Measurements from ENCODE around the gene CD6.

DNA sequence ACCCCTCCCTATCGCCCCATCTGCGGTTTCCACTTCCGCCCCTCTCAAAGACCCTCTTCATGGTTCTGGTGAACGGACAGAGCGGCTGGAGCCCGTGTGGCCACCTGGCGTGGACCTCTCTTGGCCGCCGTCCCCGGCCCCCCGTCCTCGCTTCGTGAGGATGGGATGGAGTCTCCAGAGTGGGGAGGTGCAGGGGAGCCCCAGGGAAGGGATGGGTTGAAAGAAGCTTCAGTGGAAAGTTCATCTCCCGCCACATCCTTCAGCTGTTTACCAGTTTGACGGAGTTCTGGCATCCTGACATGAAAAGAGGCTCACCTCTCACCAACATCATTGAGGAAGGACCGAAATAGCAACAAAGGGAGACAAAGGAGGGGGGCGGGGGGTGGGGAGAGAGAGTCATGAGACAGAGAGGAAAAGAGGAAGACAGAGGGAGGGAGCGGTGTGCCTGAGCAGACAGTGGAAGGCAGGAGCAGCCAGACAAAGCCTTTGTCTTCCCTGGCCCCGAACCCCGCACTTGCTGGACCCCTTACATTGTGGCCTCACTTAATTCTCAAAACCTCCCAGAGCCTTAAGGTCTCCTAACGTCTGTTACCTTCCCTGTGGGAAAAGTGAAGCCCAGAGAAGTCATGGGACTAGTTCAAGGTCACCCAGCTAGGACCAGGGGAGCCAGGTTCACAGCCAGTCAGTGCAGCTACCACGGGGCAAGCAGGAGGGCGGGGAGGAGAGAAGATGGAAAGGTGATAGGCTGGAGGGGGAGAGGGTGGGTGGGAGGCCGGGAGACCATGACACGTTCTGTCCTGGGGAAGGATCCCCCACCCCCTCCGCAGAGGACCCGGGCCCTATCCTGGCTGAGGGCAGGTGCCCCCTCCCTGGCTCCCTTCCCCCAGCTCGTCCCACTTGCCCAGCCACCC lies 54.9 kb downstream of the CD6 start:
- TF ChIP-seq, protein P1, sequence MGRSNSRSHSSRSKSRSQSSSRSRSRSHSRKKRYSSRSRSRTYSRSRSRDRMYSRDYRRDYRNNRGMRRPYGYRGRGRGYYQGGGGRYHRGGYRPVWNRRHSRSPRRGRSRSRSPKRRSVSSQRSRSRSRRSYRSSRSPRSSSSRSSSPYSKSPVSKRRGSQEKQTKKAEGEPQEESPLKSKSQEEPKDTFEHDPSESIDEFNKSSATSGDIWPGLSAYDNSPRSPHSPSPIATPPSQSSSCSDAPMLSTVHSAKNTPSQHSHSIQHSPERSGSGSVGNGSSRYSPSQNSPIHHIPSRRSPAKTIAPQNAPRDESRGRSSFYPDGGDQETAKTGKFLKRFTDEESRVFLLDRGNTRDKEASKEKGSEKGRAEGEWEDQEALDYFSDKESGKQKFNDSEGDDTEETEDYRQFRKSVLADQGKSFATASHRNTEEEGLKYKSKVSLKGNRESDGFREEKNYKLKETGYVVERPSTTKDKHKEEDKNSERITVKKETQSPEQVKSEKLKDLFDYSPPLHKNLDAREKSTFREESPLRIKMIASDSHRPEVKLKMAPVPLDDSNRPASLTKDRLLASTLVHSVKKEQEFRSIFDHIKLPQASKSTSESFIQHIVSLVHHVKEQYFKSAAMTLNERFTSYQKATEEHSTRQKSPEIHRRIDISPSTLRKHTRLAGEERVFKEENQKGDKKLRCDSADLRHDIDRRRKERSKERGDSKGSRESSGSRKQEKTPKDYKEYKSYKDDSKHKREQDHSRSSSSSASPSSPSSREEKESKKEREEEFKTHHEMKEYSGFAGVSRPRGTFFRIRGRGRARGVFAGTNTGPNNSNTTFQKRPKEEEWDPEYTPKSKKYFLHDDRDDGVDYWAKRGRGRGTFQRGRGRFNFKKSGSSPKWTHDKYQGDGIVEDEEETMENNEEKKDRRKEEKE (IDR thresholded peaks at IDR 0.05) = no peak
- TF ChIP-seq, protein P2, sequence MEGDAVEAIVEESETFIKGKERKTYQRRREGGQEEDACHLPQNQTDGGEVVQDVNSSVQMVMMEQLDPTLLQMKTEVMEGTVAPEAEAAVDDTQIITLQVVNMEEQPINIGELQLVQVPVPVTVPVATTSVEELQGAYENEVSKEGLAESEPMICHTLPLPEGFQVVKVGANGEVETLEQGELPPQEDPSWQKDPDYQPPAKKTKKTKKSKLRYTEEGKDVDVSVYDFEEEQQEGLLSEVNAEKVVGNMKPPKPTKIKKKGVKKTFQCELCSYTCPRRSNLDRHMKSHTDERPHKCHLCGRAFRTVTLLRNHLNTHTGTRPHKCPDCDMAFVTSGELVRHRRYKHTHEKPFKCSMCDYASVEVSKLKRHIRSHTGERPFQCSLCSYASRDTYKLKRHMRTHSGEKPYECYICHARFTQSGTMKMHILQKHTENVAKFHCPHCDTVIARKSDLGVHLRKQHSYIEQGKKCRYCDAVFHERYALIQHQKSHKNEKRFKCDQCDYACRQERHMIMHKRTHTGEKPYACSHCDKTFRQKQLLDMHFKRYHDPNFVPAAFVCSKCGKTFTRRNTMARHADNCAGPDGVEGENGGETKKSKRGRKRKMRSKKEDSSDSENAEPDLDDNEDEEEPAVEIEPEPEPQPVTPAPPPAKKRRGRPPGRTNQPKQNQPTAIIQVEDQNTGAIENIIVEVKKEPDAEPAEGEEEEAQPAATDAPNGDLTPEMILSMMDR (IDR thresholded peaks at IDR 0.05 in 2 of 3, conservative IDR thresholded peaks at IDR 0.05 in 1 of 3; ENCODE audit: control insufficient read depth in 2 of 3, extremely low read depth in 1 of 3, insufficient read depth in 1 of 3, low read depth in 3 of 3, low read length in 3 of 3) = no peak
- TF ChIP-seq SP1 (IDR thresholded peaks at IDR 0.05; ENCODE audit: low read depth, low read length) (no peak), STAT3 (IDR thresholded peaks at IDR 0.05; ENCODE audit: low read depth, low read length) (no peak), EZH2 (IDR thresholded peaks at IDR 0.05; ENCODE audit: borderline replicate concordance, control insufficient read depth, low read depth, low read length) (no peak), RFX5 (IDR thresholded peaks at IDR 0.05; ENCODE audit: low read depth, low read length) (no peak), RAD51 (IDR thresholded peaks at IDR 0.05) (no peak), BHLHE40 (IDR thresholded peaks at IDR 0.05; ENCODE audit: borderline replicate concordance in 1 of 2, low read depth in 2 of 2, low read length in 1 of 2) (no peak), NFXL1 (IDR thresholded peaks at IDR 0.05; ENCODE audit: borderline replicate concordance) (no peak), TCF12 (IDR thresholded peaks at IDR 0.05; ENCODE audit: low read depth, low read length) (no peak), POLR2A (IDR thresholded peaks at IDR 0.05; ENCODE audit: low read depth, low read length) (no peak)
- TF ChIP-seq, protein P3, sequence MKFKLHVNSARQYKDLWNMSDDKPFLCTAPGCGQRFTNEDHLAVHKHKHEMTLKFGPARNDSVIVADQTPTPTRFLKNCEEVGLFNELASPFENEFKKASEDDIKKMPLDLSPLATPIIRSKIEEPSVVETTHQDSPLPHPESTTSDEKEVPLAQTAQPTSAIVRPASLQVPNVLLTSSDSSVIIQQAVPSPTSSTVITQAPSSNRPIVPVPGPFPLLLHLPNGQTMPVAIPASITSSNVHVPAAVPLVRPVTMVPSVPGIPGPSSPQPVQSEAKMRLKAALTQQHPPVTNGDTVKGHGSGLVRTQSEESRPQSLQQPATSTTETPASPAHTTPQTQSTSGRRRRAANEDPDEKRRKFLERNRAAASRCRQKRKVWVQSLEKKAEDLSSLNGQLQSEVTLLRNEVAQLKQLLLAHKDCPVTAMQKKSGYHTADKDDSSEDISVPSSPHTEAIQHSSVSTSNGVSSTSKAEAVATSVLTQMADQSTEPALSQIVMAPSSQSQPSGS (IDR thresholded peaks at IDR 0.05; ENCODE audit: low read length) = no peak
- TF ChIP-seq, protein P4, sequence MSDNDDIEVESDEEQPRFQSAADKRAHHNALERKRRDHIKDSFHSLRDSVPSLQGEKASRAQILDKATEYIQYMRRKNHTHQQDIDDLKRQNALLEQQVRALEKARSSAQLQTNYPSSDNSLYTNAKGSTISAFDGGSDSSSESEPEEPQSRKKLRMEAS (IDR thresholded peaks at IDR 0.05; ENCODE audit: low read depth, low read length) = no peak
- TF ChIP-seq, protein P5, sequence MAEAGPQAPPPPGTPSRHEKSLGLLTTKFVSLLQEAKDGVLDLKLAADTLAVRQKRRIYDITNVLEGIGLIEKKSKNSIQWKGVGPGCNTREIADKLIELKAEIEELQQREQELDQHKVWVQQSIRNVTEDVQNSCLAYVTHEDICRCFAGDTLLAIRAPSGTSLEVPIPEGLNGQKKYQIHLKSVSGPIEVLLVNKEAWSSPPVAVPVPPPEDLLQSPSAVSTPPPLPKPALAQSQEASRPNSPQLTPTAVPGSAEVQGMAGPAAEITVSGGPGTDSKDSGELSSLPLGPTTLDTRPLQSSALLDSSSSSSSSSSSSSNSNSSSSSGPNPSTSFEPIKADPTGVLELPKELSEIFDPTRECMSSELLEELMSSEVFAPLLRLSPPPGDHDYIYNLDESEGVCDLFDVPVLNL (IDR thresholded peaks at IDR 0.05; ENCODE audit: low read depth, low read length) = no peak
